Keratinocyte (primary cell): Measurements from ENCODE around the gene TICRR. TPM values are rescaled to one million over a fixed set of nuclear protein-coding genes. Genes with fewer than 3 reads are reported as not detected.

Source experiments
- DNase-seq: peaks from one replicate; pipeline ENCODE4 v3.0.0-alpha.2; 2011; ENCODE audit warnings: low read depth, missing footprints, low spot score
- FAIRE-seq: peaks from 2 replicates; lab custom pipeline; 2011; peaks lifted over from hg19 to GRCh38; lab: Jason Lieb, UNC
- H2AFZ ChIP-seq: 2 replicates; pipeline ENCODE4 v1.6.0; 2012; ENCODE audit warnings: low read length, control low read depth, inconsistent platforms; ENCODE audit not compliant: control insufficient read depth
- H3K27ac ChIP-seq: 2 replicates; pipeline ENCODE4 v1.5.1; 2011; ENCODE audit warnings: low read length; ENCODE audit not compliant: control insufficient read depth, insufficient read depth
- H3K27me3 ChIP-seq: 3 replicates; pipeline ENCODE4 v1.6.0; 2011; ENCODE audit warnings: low read length; ENCODE audit not compliant: control insufficient read depth, insufficient read depth; ENCODE audit errors: extremely low read depth
- H3K36me3 ChIP-seq, 2 experiments: 2 replicates in 1 of 2; 3 replicates in 1 of 2; pipeline ENCODE4 v1.5.1; 2011; ENCODE audit warnings: low read length in 2 of 2, mild to moderate bottlenecking in 1 of 2; ENCODE audit not compliant: control insufficient read depth in 2 of 2, insufficient read depth in 2 of 2; ENCODE audit errors: extremely low read depth in 1 of 2
- H3K4me1 ChIP-seq: 3 replicates; pipeline ENCODE4 v1.5.1; 2011; ENCODE audit warnings: low read length; ENCODE audit not compliant: control insufficient read depth, insufficient read depth; ENCODE audit errors: extremely low read depth
- H3K4me2 ChIP-seq: 3 replicates; pipeline ENCODE4 v1.6.0; 2011; ENCODE audit warnings: low read depth, low read length; ENCODE audit not compliant: control insufficient read depth, insufficient read depth; ENCODE audit errors: extremely low read depth
- H3K4me3 ChIP-seq, 3 experiments: fragments of 200-600 bp in 1 of 3; sonication (generic) in 1 of 3; 2 replicates in 2 of 3; 3 replicates in 1 of 3; pipeline ENCODE4 v1.5.1; 2011 to 2016; ENCODE audit warnings: low read length in 3 of 3, mild to moderate bottlenecking in 3 of 3, control low read depth in 2 of 3, inconsistent platforms in 1 of 3, low read depth in 1 of 3, mixed read lengths in 1 of 3, mixed run types in 1 of 3, moderate library complexity in 1 of 3; ENCODE audit not compliant: control insufficient read depth in 2 of 3, insufficient read depth in 2 of 3; ENCODE audit errors: extremely low read depth in 1 of 3
- H3K79me2 ChIP-seq: 2 replicates; pipeline ENCODE4 v1.6.0; 2012; ENCODE audit warnings: low read length; ENCODE audit not compliant: control insufficient read depth, insufficient read depth
- H3K9ac ChIP-seq: 3 replicates; pipeline ENCODE4 v1.6.0; 2011; ENCODE audit warnings: low read length; ENCODE audit not compliant: control insufficient read depth, insufficient read depth; ENCODE audit errors: extremely low read depth
- H3K9me1 ChIP-seq: 3 replicates; pipeline ENCODE4 v1.6.0; 2011; ENCODE audit warnings: low read length; ENCODE audit not compliant: control insufficient read depth, insufficient read depth; ENCODE audit errors: extremely low read depth
- H3K9me3 ChIP-seq: 2 replicates; pipeline ENCODE4 v1.5.1; 2012; ENCODE audit warnings: low read depth, low read length; ENCODE audit not compliant: control insufficient read depth
- H4K20me1 ChIP-seq: 3 replicates; pipeline ENCODE4 v1.6.0; 2011; ENCODE audit warnings: low read length; ENCODE audit not compliant: control insufficient read depth, insufficient read depth; ENCODE audit errors: extremely low read depth
- CTCF ChIP-seq, 3 experiments: IDR thresholded peaks in 1 of 3; conservative IDR thresholded peaks in 1 of 3; optimal IDR thresholded peaks in 1 of 3; 2 replicates in 2 of 3; 3 replicates in 1 of 3; pipeline versions ENCODE3 to v1.5.1; 2011; ENCODE audit warnings: low read length in 3 of 3, mild to moderate bottlenecking in 3 of 3, moderate library complexity in 2 of 3, control low read depth in 1 of 3, inconsistent platforms in 1 of 3; ENCODE audit not compliant: insufficient read depth in 2 of 3; ENCODE audit errors: extremely low read depth in 1 of 3
- EZH2 ChIP-seq: IDR thresholded peaks from one replicate; pipeline ENCODE4 v1.6.1; 2012; ENCODE audit warnings: inconsistent platforms, mild to moderate bottlenecking, low read length, moderate library complexity
- dilution Hi-C: fragments of 300-500 bp; cut with MboI; formaldehyde crosslinking; loops from one replicate; pipeline ENCODE4 v1.7.0; 2020; ENCODE audit warnings: low sequenced_read_pairs; ENCODE audit not compliant: extremely low pct_ligation_motif_present
- polyA plus RNA-seq, 5 experiments: library from polyadenylated mRNA; depleted of rRNA in 3 of 5; stranded (reverse) in 3 of 5; stranded (forward) in 1 of 5; unstranded in 1 of 5; fragments of >200 nt; gene quantifications; 1 replicate in 1 of 5; 2 replicates in 3 of 5; 3 replicates in 1 of 5; pipeline versions ENCODE4 v1.2.1 to v1.2.3, GENCODE V29; 2011 to 2012; ENCODE audit warnings: missing spikeins in 2 of 5, low read depth in 1 of 5, low replicate concordance in 1 of 5

The TICRR gene
- polyA plus RNA-seq, 1 donor (not counting 4 experiments of a cell fraction or from before 2014, with no cell fraction given), result 2.9 TPM

DNA sequence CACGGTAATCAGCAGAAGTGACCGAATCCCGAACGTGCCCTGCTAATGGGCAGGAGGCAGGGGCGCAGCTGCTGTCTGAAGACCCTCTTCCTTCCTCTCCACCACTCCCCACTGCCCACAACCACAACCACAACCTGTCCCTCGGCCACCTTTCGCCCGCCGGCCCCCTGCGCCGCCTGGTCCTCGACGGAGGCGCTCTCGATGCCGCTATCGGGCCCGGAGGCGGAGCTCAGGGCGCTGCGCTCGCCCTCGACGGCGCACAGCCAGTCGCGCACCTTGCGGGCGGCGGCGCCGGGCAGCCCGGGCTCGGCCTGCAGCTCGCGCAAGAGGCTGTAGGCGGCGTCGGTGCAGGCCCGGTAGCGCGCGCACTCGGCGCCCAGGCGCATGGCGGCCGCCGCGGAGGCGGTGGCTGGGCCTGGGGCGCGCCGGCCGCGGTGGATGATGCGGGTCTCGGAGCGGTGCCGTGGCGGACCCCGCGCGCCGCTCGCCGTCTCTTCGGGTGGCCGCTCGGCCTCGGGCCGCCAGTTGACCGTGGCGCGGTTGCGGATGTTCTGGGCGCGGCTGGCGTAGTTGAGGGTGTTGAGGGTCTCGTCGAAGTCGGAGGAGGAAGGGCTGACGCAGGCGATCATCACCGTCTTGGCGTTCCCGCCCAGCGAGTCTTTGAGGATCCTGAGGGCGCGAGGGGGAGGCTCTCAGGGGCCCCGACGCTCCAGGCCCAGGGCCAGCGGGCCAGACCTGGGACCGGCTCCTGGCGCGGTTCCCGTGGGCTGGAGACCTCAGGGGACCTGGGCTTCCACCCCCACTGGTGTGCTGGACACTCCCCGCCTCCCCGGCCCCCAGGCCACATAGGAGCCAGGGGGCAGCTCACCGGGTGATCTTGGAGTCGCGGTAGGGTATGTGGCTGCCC is 73.1 kb downstream of the TICRR start:
- H3K27me3 ChIP-seq, result no peaks in the 10 kb centered on the region
- DNase-seq, result no peak
- dilution Hi-C loops, result no loop called here
- no peak for FAIRE-seq
- no peaks in the 10 kb centered on the region for H4K20me1 ChIP-seq
- H3K79me2 ChIP-seq, result no peaks in the 10 kb centered on the region
- no peaks in the 10 kb centered on the region for H3K4me1 ChIP-seq
- no peaks in the 10 kb centered on the region for H3K9me1 ChIP-seq
- TF ChIP-seq EZH2, result no peak
- no peak for TF ChIP-seq CTCF (optimal IDR thresholded peaks at IDR 0.05 in 1 of 3, IDR thresholded peaks at IDR 0.05 in 1 of 3, conservative IDR thresholded peaks at IDR 0.05 in 1 of 3; ENCODE audit: extremely low read depth in 1 of 3, insufficient read depth in 2 of 3, low read length in 3 of 3)
- H3K4me3 ChIP-seq, result no peak overlapping the region
- no peak overlapping the region for H3K27ac ChIP-seq
- no peaks in the 10 kb centered on the region for H3K9me3 ChIP-seq
- no peak overlapping the region for H2AFZ ChIP-seq
- H3K4me2 ChIP-seq, result no peak overlapping the region
- H3K9ac ChIP-seq, result no peak overlapping the region
- H3K36me3 ChIP-seq, result no peaks in the 10 kb centered on the region

- Histone ChIP-seq H4K20me1 (no peaks in the 10 kb centered on the region), H3K27ac (no peak overlapping the region), H3K27me3 (no peaks in the 10 kb centered on the region), H3K4me1 (no peaks in the 10 kb centered on the region), H3K9ac (no peak overlapping the region), H3K4me3 (no peak overlapping the region), H2AFZ (no peak overlapping the region), H3K36me3 (no peaks in the 10 kb centered on the region), H3K9me3 (no peaks in the 10 kb centered on the region), H3K4me2 (no peak overlapping the region), H3K79me2 (no peaks in the 10 kb centered on the region), H3K9me1 (no peaks in the 10 kb centered on the region)
- no peak for DNase-seq
- no peak for FAIRE-seq
- TF ChIP-seq CTCF (optimal IDR thresholded peaks at IDR 0.05 in 1 of 3, IDR thresholded peaks at IDR 0.05 in 1 of 3, conservative IDR thresholded peaks at IDR 0.05 in 1 of 3; ENCODE audit: extremely low read depth in 1 of 3, insufficient read depth in 2 of 3, low read length in 3 of 3) (no peak), EZH2 (no peak)
- dilution Hi-C loops, result no loop called here
Measured at GRCh38 chr15:89649013-89649625, 73.8 kb downstream of the TICRR start.
